ENCODE data around the gene CBX3.
"Not testable (repeated sequence)": the region's sequence is repeated elsewhere in the genome, so short reads cannot be mapped to it uniquely, and the experiment has no call there.

DNA sequence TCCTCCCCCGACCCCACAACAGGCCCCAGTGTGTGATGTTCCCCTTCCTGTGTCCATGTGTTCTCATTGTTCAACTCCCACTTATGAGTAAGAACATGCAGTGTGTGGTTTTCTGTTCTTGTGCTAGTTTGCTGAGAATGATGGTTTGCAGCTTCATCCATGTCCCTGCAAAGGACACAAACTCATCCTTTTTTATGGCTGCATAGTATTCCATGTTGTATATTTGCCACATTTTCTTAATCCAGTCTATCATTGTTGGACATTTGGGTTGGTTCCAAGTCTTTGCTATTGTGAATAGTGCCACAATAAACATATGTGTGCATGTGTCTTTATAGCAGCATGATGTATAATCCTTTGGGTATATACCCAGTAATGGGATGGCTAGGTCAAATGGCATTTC is 37.7 kb upstream of the CBX3 start:
- peak; percentile 26; the same call in 1 of the 2 replicates for TF ChIP-seq ZNF8 (CRISPR knock-in tag; IDR thresholded peaks at IDR 0.05)
- not testable (repeated sequence) for TF ChIP-seq ZNF70 (CRISPR knock-in tag; IDR thresholded peaks at IDR 0.05); SNAI2 (CRISPR knock-in tag; IDR thresholded peaks at IDR 0.05); ZFP3 (CRISPR knock-in tag; IDR thresholded peaks at IDR 0.05); ARNTL (CRISPR knock-in tag; IDR thresholded peaks at IDR 0.05; ENCODE audit: borderline replicate concordance, low read depth); GLIS3 (CRISPR knock-in tag; IDR thresholded peaks at IDR 0.05); ZFP30 (CRISPR knock-in tag; IDR thresholded peaks at IDR 0.05); RARB (CRISPR knock-in tag; IDR thresholded peaks at IDR 0.05)
- TF ChIP-seq, protein P1, sequence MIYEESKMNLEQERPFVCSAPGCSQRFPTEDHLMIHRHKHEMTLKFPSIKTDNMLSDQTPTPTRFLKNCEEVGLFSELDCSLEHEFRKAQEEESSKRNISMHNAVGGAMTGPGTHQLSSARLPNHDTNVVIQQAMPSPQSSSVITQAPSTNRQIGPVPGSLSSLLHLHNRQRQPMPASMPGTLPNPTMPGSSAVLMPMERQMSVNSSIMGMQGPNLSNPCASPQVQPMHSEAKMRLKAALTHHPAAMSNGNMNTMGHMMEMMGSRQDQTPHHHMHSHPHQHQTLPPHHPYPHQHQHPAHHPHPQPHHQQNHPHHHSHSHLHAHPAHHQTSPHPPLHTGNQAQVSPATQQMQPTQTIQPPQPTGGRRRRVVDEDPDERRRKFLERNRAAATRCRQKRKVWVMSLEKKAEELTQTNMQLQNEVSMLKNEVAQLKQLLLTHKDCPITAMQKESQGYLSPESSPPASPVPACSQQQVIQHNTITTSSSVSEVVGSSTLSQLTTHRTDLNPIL (CRISPR knock-in tag; IDR thresholded peaks at IDR 0.05; ENCODE audit: low read depth): not testable (repeated sequence)

Data from SK-N-SH treated with all-trans-retinoic acid at 6 μM for 48 hours (cell line).